ENCODE results near the gene TLR1.
"Not testable (repeated sequence)": the region's sequence is repeated elsewhere in the genome, so short reads cannot be mapped to it uniquely, and the experiment has no call there.

Gene TLR1

GRCh38 chr4:38804654-38805295, at the start of gene TLR1:
TLR1 (minus strand) TSS chr4:38804791; CDS start chr4:38798831, 5,960 bp downstream.
- no peak for DNase-seq

GRCh38 chr4:38846015-38846414, 41.4 kb upstream of the TLR1 start:
- no peak for DNase-seq

GRCh38 chr4:38842994-38843393, 38.4 kb upstream of the TLR1 start:
- DNase-seq: no peak

GRCh38 chr4:38837849-38838248, 33.3 kb upstream of the TLR1 start:
- no peak for DNase-seq

- no peak for DNase-seq
Measured at GRCh38 chr4:38837334-38837733, 32.7 kb upstream of the TLR1 start.

- no peak for DNase-seq
Measured at GRCh38 chr4:38834570-38834969, 30.0 kb upstream of the TLR1 start.

GRCh38 chr4:38832624-38833528, 28.3 kb upstream of the TLR1 start:
- peak in 1 of 2 donors; percentile 5 for DNase-seq

GRCh38 chr4:38832206-38832605, 27.6 kb upstream of the TLR1 start:
- DNase-seq: no peak

- DNase-seq: no peak
Measured at GRCh38 chr4:38831653-38832052, 27.1 kb upstream of the TLR1 start.

- no peak for DNase-seq
Measured at GRCh38 chr4:38829237-38829636, 24.6 kb upstream of the TLR1 start.

- DNase-seq: no peak
Measured at GRCh38 chr4:38823766-38824165, 19.2 kb upstream of the TLR1 start.

GRCh38 chr4:38822748-38823303, 18.2 kb upstream of the TLR1 start:
- DNase-seq: no peak

GRCh38 chr4:38821739-38822138, 17.1 kb upstream of the TLR1 start:
- DNase-seq: no peak

GRCh38 chr4:38820329-38821061, 15.9 kb upstream of the TLR1 start:
- no peak for DNase-seq

GRCh38 chr4:38819569-38819968, 15.0 kb upstream of the TLR1 start:
- DNase-seq: no peak

GRCh38 chr4:38818441-38818976, 13.9 kb upstream of the TLR1 start:
- DNase-seq: no peak

- DNase-seq: no peak
Measured at GRCh38 chr4:38815885-38816782, 11.5 kb upstream of the TLR1 start.

- DNase-seq: no peak
Measured at GRCh38 chr4:38814386-38814785, 9.8 kb upstream of the TLR1 start.

- DNase-seq: no peak
Measured at GRCh38 chr4:38811297-38811696, 6.7 kb upstream of the TLR1 start.

- DNase-seq: not testable (repeated sequence)
Measured at GRCh38 chr4:38807462-38807861, 2.9 kb upstream of the TLR1 start.

- not testable (repeated sequence) for DNase-seq
Measured at GRCh38 chr4:38806251-38806650, 1.7 kb upstream of the TLR1 start.
